HG03097 (cell line): Measurements from ENCODE around the gene NOTCH3.
A peak's percentile ranks its signal among the peaks of the same experiment; 100 is the strongest.

Experiments used
- ATAC-seq: cut with Tn5 transposase; IDR thresholded peaks from one replicate; pipeline ENCODE4 v1.9.1; 2021; ENCODE audit not compliant: unreplicated experiment, low FRiP score

NOTCH3 gene

DNA sequence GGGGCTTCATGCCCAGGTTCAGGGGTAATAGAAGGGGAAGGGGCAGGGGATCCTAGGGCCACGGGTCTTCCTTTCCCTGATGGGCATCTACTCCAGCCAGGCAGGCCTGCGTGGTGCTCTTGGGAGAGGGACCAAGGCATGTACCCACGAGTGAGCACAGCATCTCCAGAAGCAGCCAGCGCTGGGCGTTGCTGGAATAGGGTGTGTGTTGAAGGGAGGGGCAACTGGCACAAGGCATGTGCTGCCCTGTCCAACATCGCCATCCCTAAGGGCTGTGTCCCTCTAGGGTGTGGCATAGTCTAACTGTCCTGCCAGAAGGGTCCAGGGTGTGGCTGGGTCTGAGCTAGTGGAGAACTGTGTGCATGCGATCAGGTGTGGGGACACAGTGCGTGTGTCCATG, 2.9 kb downstream of the NOTCH3 start:
- no peak for ATAC-seq

GRCh38 chr19:15197275-15197941, 3.4 kb downstream of the NOTCH3 start:
- ATAC-seq, result no peak

GRCh38 chr19:15196360-15197005, 4.3 kb downstream of the NOTCH3 start:
- no peak for ATAC-seq

GRCh38 chr19:15195371-15196334, 5.1 kb downstream of the NOTCH3 start:
- no peak for ATAC-seq

DNA sequence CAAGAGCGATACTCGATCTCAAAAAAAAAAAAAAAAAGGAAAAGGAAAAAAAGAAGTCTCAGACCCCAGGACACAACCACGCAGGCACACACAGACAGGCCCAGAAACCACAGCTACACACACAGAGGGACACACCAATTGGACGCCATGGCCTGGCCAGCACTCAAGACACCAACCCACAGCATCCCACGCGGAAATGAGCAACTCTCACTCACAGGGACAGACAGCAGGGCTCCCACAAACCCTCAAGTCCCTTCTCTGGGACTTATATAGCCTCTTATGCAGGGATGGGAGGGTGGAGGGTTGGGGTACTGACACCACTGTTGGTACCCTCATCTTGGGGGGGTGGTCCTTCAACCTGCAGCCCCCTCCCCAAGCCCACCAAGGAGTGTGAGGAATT, 5.9 kb downstream of the NOTCH3 start:
- ATAC-seq, result no peak

DNA sequence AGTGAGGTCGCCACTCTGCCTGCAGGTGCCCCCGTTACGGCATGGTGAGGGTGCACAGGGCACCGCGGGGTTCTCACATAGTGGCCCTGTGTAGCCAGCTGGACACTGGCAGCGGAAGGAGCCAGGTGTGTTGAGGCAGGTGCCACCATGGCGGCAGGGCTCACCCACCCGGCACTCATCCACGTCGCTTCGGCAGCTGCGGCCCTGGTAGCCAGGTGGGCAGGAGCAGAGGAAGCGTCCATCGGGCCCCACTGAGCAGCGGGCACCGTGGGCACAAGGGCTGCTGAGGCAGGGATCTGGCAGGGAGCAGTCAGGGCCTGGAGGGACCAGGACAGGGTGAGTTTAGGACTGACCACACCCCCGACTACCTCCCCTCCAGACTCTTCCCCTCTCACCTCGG, 8.8 kb downstream of the NOTCH3 start:
- no peak for ATAC-seq

DNA sequence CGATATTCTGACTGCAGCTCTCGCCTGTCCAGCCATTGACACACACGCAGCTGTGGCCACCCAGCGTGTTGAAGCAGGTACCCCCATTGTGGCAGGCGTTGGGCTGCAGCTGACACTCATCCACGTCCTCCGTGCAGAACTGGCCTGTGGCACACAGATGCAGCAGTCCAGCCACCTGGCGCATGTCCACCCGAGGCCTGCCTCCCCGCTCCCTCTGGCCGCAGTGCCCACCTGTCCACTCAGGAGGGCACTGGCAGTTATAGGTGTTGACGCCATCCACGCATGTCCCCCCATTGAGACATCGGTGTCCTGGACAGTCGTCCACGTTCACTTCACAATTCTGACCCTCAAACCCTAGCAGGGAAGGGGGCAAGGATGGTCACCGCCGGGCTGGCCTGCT, 9.3 kb downstream of the NOTCH3 start:
- no peak for ATAC-seq

DNA sequence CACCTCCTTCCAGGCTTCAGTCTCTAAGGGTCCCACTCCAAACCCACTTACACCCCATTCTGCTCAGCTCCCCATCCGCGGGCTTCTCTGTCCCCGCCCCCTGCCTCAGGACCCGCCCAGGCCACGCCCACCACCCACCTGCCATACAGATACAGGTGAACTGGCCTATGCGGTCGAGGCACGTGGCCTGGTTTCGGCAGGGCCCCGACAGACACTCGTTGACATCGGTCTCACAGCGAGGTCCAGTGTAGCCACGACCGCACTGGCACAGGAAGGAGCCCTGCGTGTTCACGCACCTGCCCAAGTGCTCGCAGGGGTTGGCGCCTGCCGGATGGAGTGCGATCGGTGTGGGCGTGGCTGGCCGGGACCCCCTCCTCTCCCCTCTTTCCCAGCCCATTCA, 11.9 kb downstream of the NOTCH3 start:
- no peak for ATAC-seq

- no peak for ATAC-seq
These were observed 13.5 kb downstream of the NOTCH3 start for GRCh38 chr19:15187026-15188007.

GRCh38 chr19:15185188-15185587, 15.6 kb downstream of the NOTCH3 start:
- no peak for ATAC-seq

DNA sequence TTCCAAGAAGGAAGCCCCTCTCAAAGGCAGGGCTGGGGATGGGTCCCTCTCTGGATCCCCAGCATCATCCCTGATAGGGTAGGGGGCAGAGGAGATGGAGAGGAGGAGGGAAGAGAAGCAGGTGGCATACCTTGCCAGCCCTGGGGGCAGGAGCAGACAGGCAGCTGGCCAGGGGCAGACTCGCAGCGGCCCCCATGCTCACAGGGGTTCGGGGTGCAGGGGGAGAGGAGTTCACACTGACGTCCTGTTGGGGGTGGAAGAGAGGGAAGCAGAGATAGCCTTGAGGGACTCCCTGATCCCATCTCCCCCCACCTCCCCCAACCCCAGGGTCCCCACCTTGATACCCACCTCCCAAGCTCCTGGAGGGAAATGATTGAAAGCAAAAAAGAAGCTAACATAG, 16.0 kb downstream of the NOTCH3 start:
- no peak for ATAC-seq

DNA sequence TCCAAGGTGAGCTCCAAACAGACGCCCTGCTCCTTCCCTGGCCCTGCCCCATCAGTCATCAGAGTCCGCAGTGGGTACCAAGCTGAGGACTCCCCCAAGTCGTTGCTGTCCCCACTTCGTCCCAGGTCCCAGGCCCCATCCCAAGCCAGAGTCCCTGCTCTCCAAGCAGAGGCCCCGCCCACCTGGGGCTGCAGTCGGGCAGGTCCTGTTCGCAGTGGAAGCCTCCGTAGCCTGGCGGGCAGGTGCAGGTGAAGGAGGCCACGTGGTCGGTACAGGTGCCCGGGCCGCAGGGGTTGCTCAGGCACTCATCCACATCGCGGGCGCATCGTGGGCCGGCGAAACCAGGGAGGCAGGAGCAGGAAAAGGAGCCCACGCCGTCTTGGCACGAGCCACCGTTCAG, 19.4 kb downstream of the NOTCH3 start:
- ATAC-seq, result no peak

DNA sequence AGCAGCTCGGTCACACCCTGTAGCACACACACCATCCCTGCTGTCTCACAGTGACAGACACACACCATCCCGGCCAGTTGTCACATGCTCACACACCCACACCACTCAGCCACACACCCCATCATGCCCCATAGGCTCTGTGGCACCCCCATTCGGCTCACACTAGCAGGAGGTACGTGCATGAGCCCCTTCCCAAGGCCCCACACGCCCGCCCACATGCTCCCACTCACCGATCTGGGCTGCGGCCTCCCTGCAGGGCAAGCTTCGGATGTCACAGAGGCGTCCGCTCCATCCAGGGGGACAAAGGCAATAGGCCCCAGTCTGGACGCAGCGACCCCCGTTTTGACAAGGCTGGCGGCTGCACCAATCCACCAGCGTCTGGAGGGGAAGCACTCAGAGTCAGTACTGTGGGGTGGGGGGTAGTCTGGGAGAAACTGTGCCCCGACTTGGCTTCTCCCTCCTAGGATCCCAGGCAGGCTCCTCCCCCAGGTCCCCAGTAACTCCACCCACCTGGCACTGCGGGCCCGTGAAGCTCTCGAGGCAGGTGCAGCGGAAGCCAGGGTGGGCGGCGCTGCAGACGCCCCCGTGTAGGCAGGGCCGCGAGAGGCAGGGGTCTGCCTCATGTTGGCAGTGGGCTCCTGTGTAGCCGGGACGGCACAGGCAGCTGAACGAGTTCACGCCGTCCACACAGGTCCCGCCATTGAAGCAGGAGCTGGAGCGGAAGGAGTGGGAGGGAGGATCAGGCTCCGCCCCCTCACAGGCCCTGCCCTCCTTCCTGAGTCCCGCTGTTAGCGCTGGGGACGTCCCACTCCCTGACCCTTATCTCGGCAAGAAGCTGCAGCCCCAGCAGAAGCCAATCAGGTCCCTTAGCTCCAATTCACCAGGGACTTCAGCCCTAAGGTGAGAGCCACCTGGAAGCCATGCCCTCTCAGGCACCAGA, 20.1 kb downstream of the NOTCH3 start:
- no peak for ATAC-seq

DNA sequence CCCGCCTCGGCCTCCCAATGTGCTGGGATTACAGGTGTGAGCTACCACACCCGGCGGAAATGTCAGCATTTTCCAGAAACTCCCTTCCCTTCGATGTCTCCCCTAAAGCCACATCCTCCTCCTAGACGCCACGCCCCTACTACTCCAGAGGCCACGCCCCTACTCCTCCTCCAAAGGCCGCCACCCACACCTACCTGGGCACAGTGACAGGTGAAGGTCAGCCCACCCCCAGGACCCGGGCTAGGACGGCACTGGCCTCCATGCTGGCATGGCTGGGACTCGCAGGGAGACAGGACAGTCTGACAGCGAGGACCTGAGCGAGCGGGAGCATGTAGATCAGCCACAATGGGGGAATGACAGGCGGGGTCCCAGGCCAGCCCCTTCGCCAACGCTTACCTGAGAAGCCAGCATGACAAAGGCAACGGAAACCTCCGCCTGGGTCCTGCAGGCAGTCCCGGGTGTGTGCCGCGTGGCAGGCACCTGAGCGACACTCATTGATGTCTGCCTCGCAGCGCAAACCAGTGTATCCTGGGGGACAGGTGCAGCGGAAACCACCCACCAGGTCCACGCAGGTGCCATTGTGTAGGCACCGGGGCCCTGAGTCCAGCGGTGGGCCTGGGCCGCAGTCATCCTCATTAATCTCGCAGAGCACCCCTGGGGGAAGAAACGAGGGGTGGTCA, 22.0 kb downstream of the NOTCH3 start:
- no peak for ATAC-seq

DNA sequence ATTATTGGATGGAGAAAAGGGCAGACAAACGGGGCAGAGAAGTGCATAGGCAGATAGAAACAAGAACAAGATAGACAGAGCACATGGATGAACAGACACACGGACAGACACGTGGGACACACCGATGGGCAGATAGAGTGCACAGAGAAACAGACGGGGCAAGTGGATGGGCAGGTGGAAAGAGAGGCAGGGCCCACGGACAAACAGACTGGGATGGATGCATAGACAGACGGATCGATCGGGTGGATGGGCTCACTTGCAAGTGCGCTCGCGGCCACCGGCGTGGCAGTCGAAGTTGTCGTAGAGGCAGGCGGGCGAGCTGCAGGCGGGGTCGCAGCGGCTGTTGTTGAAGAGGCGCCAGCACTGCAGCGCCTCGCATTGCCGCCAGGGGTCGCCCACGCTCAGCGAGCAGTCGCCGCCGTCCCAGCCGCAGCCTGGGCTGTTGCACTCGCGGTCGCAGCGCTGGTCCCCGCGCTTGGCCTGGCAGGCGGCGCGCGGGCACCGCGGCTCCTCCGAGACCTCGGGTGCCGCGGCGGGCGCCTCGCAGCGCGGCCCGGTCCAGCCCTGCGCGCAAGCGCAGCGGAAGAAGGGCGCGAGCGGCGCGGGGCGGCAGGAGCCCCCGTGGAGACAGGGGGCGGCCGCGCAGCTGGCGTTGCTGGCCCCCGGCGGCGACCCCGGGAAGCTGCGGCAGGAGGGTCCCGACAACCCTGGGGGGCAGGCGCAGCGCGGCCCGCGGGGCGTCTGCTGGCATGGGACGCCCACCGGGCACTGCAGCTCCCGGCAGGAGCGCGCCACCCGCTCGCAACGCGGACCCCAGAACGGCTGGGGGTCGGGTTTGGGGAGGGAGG, 23.3 kb downstream of the NOTCH3 start:
- ATAC-seq, result peak; percentile 71

DNA sequence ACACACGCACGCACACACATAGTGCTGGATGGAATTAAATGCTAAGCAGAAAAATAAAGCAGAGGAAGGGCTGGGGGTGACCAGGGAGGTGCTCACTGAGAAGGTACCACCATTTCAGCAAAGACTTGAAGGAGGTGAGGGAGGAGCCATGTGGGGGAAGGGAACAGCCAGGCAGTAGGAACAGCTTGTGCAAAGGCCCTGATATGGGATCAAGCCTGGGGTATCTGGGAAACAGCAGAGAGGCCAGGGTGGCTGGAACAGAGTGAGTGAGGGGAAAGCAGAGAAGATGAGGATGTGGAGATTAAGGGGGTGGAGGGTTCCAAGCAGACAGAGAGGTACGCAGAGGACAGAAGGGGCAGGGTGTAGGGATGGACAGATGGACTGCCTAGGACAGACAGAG, 25.2 kb downstream of the NOTCH3 start:
- ATAC-seq, result no peak

GRCh38 chr19:15173746-15174404, 26.9 kb downstream of the NOTCH3 start:
- ATAC-seq, result no peak
